GM06990 (cell line): ENCODE data around the gene SPTBN5.

Experiments
- DNase-seq: peaks from one replicate; pipeline ENCODE4 v3.0.0-alpha.2; 2011; ENCODE audit not compliant: insufficient read length; ENCODE audit errors: extremely low read depth
- H3K27me3 ChIP-seq: replicated peaks from 2 replicates; pipeline ENCODE4 v1.6.0; 2011; ENCODE audit warnings: low read length; ENCODE audit not compliant: control insufficient read depth, insufficient read depth
- H3K36me3 ChIP-seq: 2 replicates; pipeline ENCODE4 v1.5.1; 2011; ENCODE audit warnings: low read length; ENCODE audit not compliant: control insufficient read depth, insufficient read depth
- H3K4me3 ChIP-seq: replicated peaks from 2 replicates; pipeline ENCODE4 v1.5.1; 2011; ENCODE audit warnings: low read depth, mild to moderate bottlenecking, control low read depth, low read length
- TF ChIP-seq, protein P1 (sequence below): IDR thresholded peaks from 2 replicates; pipeline ENCODE4 v1.5.1; 2011; ENCODE audit warnings: low read length, control low read depth, mild to moderate bottlenecking, inconsistent platforms; ENCODE audit not compliant: insufficient read depth, poor library complexity, severe bottlenecking

The SPTBN5 gene

DNA sequence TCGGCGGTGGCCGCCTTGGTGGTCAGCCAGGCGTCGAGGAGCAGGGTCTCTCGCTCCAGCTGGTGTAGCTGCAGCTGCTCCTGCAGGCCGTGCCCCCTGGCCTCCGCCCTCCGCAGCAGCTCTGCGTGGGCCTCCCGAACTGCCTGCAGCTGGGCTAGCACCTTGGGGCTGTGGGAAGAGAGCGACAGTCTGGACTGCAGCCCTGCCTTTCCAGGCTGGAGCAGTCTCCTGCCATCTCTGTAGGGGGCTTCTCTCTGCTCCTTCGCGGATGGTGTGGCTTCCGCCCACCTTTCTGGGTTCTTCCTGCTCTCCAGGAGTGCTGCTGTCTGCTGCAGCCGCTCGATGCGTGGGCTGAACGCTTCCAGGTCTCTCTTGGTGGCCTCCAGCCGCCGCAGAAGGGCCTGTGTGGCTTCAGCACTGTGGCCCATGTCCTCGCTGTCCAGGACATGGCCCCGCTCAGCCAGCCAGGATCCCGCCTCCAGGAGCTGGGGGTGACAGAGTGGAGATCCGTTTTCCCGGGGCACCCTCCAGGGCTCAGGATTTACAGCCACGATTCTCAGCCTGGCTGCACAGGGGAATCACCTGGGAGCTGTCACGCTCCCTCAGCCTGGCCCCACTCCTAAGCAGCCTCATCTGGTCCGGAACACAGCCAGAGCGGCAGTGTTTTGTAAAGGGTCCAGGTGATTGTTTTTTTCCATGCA is 38.4 kb downstream of the SPTBN5 start:
- TF ChIP-seq, protein P1, sequence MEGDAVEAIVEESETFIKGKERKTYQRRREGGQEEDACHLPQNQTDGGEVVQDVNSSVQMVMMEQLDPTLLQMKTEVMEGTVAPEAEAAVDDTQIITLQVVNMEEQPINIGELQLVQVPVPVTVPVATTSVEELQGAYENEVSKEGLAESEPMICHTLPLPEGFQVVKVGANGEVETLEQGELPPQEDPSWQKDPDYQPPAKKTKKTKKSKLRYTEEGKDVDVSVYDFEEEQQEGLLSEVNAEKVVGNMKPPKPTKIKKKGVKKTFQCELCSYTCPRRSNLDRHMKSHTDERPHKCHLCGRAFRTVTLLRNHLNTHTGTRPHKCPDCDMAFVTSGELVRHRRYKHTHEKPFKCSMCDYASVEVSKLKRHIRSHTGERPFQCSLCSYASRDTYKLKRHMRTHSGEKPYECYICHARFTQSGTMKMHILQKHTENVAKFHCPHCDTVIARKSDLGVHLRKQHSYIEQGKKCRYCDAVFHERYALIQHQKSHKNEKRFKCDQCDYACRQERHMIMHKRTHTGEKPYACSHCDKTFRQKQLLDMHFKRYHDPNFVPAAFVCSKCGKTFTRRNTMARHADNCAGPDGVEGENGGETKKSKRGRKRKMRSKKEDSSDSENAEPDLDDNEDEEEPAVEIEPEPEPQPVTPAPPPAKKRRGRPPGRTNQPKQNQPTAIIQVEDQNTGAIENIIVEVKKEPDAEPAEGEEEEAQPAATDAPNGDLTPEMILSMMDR, result no peak
- DNase-seq, result no peak
- Histone ChIP-seq H3K4me3 (no peak overlapping the region), H3K36me3 (no peaks in the 10 kb centered on the region), H3K27me3 (no peaks in the 10 kb centered on the region; the same call in 1 of the 2 replicates)

DNA sequence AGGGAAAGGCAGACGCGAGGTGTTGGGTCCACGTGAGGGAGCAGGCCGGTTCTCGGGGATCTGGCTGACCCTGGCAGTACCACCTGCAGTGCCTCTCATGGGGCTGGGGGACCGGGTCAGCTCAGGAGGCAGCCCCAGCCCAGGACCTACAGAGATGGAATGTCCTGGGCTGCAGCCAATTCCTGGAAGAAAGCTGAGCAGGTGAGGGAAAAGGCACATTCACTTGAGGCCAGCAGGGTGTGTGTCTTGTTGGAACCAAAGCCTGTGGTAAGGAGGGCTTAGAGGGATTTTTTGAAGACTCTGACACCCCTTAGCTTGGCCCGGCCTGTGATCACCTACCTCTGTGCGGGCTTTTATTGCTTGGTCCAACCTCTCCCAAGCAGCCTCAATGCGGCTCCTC is 39.4 kb downstream of the SPTBN5 start:
- TF ChIP-seq, protein P1, result no peak
- Histone ChIP-seq H3K36me3 (no peaks in the 10 kb centered on the region), H3K27me3 (no peaks in the 10 kb centered on the region; the same call in 1 of the 2 replicates), H3K4me3 (no peak overlapping the region)
- no peak for DNase-seq

DNA sequence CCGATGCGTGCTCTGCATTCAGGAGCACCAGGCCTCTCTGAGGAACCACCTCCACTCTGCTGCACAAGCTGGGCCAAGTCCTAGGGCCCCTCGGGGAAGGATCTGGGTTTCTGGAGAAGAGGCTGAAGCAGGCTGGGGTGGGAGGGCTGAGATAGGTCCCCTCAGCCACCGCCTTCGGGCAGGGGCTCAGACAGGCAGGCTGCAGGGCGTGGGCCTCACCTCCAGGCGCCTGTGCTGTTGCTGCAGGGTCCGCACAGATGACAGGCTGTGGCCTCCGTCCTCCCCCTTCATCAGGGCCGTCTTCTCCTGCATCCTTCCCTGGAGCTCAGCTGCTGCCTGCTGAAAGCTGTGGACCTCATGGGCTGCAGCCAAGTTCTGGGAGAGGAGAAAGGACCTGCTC is 40.0 kb downstream of the SPTBN5 start:
- TF ChIP-seq, protein P1, result no peak
- no peak for DNase-seq
- Histone ChIP-seq H3K4me3 (no peak overlapping the region), H3K36me3 (no peaks in the 10 kb centered on the region), H3K27me3 (no peaks in the 10 kb centered on the region; the same call in 1 of the 2 replicates)

DNA sequence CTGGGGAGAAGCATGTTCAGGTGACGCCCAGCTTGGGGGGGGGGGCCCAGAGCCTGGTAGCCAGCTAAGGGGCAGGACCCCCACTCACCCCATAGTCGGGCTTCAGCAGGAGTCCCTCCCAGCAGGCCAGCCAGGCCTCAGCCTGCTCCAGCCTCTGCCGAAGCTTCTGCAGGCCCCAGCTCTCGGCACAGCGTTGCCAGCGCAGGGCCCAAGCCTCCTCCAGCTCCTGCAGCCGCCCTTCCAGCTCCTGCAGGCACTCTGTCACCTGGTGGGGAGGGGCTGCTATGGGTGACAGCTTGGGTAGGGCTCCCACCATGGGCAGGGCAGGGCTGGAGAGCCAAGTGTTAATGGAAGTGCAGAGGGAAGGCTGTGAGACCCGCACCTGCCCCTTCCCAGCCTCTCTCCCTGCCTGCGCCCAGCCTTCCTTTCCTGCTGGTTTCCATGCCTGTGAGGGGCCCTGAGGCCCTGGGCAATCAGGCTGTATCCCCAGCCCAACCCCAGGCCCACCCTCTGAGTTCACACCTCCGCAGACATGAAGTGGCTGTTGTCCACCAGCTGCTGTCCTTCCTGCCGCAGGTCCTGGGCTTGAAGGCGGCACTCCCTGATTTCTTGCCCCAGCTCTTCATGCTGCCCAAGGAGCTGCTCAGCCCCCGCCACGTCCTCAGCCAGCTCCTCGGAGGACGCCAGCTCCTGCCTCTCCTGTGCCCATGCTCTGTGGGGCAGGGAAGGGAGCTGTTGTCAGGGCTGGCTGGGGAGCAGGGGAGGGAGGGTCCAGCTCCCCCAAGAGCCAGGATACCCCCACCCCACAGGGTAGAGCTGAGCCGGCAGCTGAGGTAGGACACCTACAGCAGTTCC is 40.9 kb downstream of the SPTBN5 start:
- Histone ChIP-seq H3K27me3 (no peaks in the 10 kb centered on the region; the same call in 1 of the 2 replicates), H3K4me3 (no peak overlapping the region), H3K36me3 (no peaks in the 10 kb centered on the region; the same call in 1 of the 2 replicates)
- TF ChIP-seq, protein P1, result no peak
- DNase-seq, result no peak

DNA sequence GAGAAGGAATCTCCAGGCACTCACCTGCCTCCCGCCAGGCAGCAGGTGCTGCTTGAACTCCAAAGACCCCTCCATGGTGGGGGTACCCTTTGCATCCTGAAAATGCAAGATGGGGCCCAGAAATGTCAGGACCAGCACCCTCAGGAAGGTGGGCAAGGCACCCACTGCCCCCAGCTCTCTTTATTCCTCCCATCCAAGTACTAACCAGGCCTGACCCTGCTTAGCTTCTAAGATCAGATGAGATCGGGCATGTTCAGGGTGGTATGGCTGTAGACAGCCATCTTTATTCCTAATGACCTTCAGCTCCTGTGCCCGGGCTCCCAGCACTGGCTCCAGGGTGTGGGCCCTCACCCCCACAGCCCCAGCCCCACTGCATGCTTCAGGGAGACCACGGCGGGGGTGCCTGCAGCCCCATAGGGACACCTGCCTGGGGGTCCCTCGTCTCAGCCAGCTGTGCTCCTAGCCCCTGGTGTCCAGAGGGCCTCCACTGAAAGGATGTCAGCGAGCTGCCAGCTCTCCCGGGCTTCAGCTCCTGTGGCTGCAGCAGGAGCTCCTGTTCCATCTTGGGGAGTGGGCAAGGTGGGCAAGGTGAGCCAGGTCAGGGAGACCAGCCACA is 42.0 kb downstream of the SPTBN5 start:
- peaks cover 6% of the 10 kb centered on the region for H3K36me3 ChIP-seq
- no peak overlapping the region for H3K4me3 ChIP-seq
- DNase-seq, result no peak
- TF ChIP-seq, protein P1, result no peak
- no peaks in the 10 kb centered on the region; the same call in 1 of the 2 replicates for H3K27me3 ChIP-seq
